HAP-1 (cell line): ENCODE results near the gene TBL2.
"Not testable (repeated sequence)": the region's sequence is repeated elsewhere in the genome, so short reads cannot be mapped to it uniquely, and the experiment has no call there.

ENCODE experiments used
- DNase-seq, 2 experiments: peaks; one replicate each; pipeline ENCODE4 v3.0.0-alpha.2; 2016 to 2020; ENCODE audit warnings: low spot score in 2 of 2
- H3K27me3 ChIP-seq: fragments of 250-450 bp; sonication (Bioruptor Pico); 2 replicates; pipeline ENCODE4 v1.5.1; 2020; ENCODE audit warnings: low read depth, mild to moderate bottlenecking, moderate library complexity
- H3K36me3 ChIP-seq: fragments of 250-450 bp; sonication (Bioruptor Pico); replicated peaks from 2 replicates; pipeline ENCODE4 v1.5.1; 2020; ENCODE audit warnings: mild to moderate bottlenecking
- H3K4me1 ChIP-seq: fragments of 250-450 bp; sonication (Bioruptor Pico); 2 replicates; pipeline ENCODE4 v1.5.1; 2020; ENCODE audit warnings: mild to moderate bottlenecking
- H3K4me3 ChIP-seq: fragments of 250-450 bp; sonication (Bioruptor Pico); 2 replicates; pipeline ENCODE4 v1.5.1; 2020; ENCODE audit warnings: mild to moderate bottlenecking, moderate library complexity
- H3K9me3 ChIP-seq: fragments of 250-450 bp; sonication (Bioruptor Pico); 2 replicates; pipeline ENCODE4 v1.5.1; 2020; ENCODE audit warnings: mild to moderate bottlenecking, moderate library complexity
- in situ Hi-C: fragments of 300-500 bp; cut with MboI; formaldehyde crosslinking; loops from 3 replicates; pipeline ENCODE4 v1.14.3; 2020; ENCODE audit warnings: low sequenced_read_pairs, inconsistent platforms, mixed read lengths

Gene TBL2

GRCh38 chr7:73614937-73615336 lies 36.6 kb upstream of the TBL2 start:
- H3K9me3 ChIP-seq, H3K27me3 ChIP-seq, in situ Hi-C loops, H3K4me1 ChIP-seq, DNase-seq, H3K36me3 ChIP-seq, H3K4me3 ChIP-seq: not testable (repeated sequence)

- in situ Hi-C loops: no loop called here
These were observed 35.8 kb upstream of the TBL2 start for GRCh38 chr7:73613954-73614735.

GRCh38 chr7:73612598-73613269 lies 34.4 kb upstream of the TBL2 start:
- in situ Hi-C loops: no loop called here
- Histone ChIP-seq H3K36me3 (no peaks in the 10 kb centered on the region), H3K4me3 (no peak overlapping the region), H3K9me3 (no peaks in the 10 kb centered on the region), H3K4me1 (no peaks in the 10 kb centered on the region; the same call in 1 of the 2 replicates), H3K27me3 (no peaks in the 10 kb centered on the region)
- no peak for DNase-seq

More at GRCh38 chr7:73613954-73614735, 35.8 kb upstream of the TBL2 start:
- no peak for DNase-seq
- no peaks in the 10 kb centered on the region; the same call in 1 of the 2 replicates for H3K4me1 ChIP-seq
- no peak overlapping the region for H3K4me3 ChIP-seq
- H3K36me3 ChIP-seq: no peaks in the 10 kb centered on the region
- no peaks in the 10 kb centered on the region for H3K9me3 ChIP-seq
- H3K27me3 ChIP-seq: no peaks in the 10 kb centered on the region

- H3K4me3 ChIP-seq: no peak overlapping the region
- DNase-seq: no peak
- H3K9me3 ChIP-seq: no peaks in the 10 kb centered on the region
- H3K4me1 ChIP-seq: no peaks in the 10 kb centered on the region; the same call in 1 of the 2 replicates
- H3K36me3 ChIP-seq: no peaks in the 10 kb centered on the region
- H3K27me3 ChIP-seq: no peaks in the 10 kb centered on the region
- in situ Hi-C loops: no loop called here
These were observed 32.7 kb upstream of the TBL2 start for GRCh38 chr7:73611017-73611555.

- no peaks in the 10 kb centered on the region for H3K9me3 ChIP-seq
- DNase-seq: no peak
These were observed 31.7 kb upstream of the TBL2 start for GRCh38 chr7:73610105-73610504.

GRCh38 chr7:73607692-73607983 lies 29.3 kb upstream of the TBL2 start:
- in situ Hi-C loops: loop anchor here (5.0 kb wide), 2 partner anchors 125 to 250 kb away; no protein-coding TSS in a partner anchor
- H3K36me3 ChIP-seq, H3K4me1 ChIP-seq, DNase-seq, H3K4me3 ChIP-seq, H3K9me3 ChIP-seq, H3K27me3 ChIP-seq: not testable (repeated sequence)

More at GRCh38 chr7:73610105-73610504, 31.7 kb upstream of the TBL2 start:
- no peaks in the 10 kb centered on the region; the same call in 1 of the 2 replicates for H3K4me1 ChIP-seq
- in situ Hi-C loops: no loop called here
- H3K36me3 ChIP-seq: no peaks in the 10 kb centered on the region
- H3K27me3 ChIP-seq: no peaks in the 10 kb centered on the region
- H3K4me3 ChIP-seq: no peak overlapping the region

- no peaks in the 10 kb centered on the region for H3K27me3 ChIP-seq
- no peaks in the 10 kb centered on the region for H3K9me3 ChIP-seq
- DNase-seq: peak; percentile 39 to 86
- no peaks in the 10 kb centered on the region for H3K4me1 ChIP-seq
- H3K36me3 ChIP-seq: no peaks in the 10 kb centered on the region
- no peak overlapping the region for H3K4me3 ChIP-seq
- in situ Hi-C loops: loop anchor here (5.0 kb wide), 2 partner anchors 125 to 250 kb away; no protein-coding TSS in a partner anchor
These were observed 28.7 kb upstream of the TBL2 start for GRCh38 chr7:73606801-73607691.

- no peak for DNase-seq
These were observed 27.3 kb upstream of the TBL2 start for GRCh38 chr7:73605601-73606220.

GRCh38 chr7:73602721-73603651 lies 24.6 kb upstream of the TBL2 start:
- in situ Hi-C loops: no loop called here
- Histone ChIP-seq H3K4me3 (no peak overlapping the region), H3K9me3 (no peaks in the 10 kb centered on the region), H3K27me3 (peaks cover 7% of the 10 kb centered on the region; the same call in 1 of the 2 replicates), H3K4me1 (no peaks in the 10 kb centered on the region), H3K36me3 (no peaks in the 10 kb centered on the region)
- no peak for DNase-seq

More at GRCh38 chr7:73605601-73606220, 27.3 kb upstream of the TBL2 start:
- Histone ChIP-seq H3K4me1 (no peaks in the 10 kb centered on the region), H3K36me3 (no peaks in the 10 kb centered on the region), H3K4me3 (no peak overlapping the region), H3K27me3 (no peaks in the 10 kb centered on the region), H3K9me3 (no peaks in the 10 kb centered on the region)
- in situ Hi-C loops: loop anchor here (5.0 kb wide), 2 partner anchors 127 to 252 kb away; no protein-coding TSS in a partner anchor

GRCh38 chr7:73599916-73600315 lies 21.5 kb upstream of the TBL2 start:
- in situ Hi-C loops: no loop called here
- Histone ChIP-seq H3K4me1 (no peaks in the 10 kb centered on the region), H3K27me3 (peaks cover 12% of the 10 kb centered on the region; the same call in 1 of the 2 replicates), H3K4me3 (no peak overlapping the region), H3K36me3 (no peaks in the 10 kb centered on the region), H3K9me3 (no peaks in the 10 kb centered on the region)
- no peak for DNase-seq

GRCh38 chr7:73599151-73599882 lies 20.9 kb upstream of the TBL2 start:
- H3K4me1 ChIP-seq: no peaks in the 10 kb centered on the region
- in situ Hi-C loops: no loop called here

More at GRCh38 chr7:73599151-73599882, 20.9 kb upstream of the TBL2 start:
- Histone ChIP-seq H3K27me3 (peaks cover 12% of the 10 kb centered on the region; the same call in 1 of the 2 replicates), H3K4me3 (no peak overlapping the region), H3K9me3 (no peaks in the 10 kb centered on the region), H3K36me3 (no peaks in the 10 kb centered on the region)
- DNase-seq: no peak
